Dermis blood vessel endothelial cell (primary cell): ENCODE data around the gene PAX6. TPM values are rescaled to one million over a fixed set of nuclear protein-coding genes. Genes with fewer than 3 reads are reported as not detected.

ENCODE experiments used
- DNase-seq: peaks from one replicate; pipeline ENCODE4 v3.0.0; 2010
- total RNA-seq: library from RNA; depleted of rRNA; stranded (reverse); fragments of >200 nt; gene quantifications from 2 replicates; pipeline ENCODE4 v1.2.3, GENCODE V29; 2014

PAX6 gene
- total RNA-seq, 1 donor from 2014 or later: not detected

- no peak for DNase-seq
Observed at GRCh38 chr11:31796499-31797189, 14.5 kb downstream of the PAX6 start.

- DNase-seq: no peak
Observed at GRCh38 chr11:31795706-31796498, 15.2 kb downstream of the PAX6 start.

- no peak for DNase-seq
Observed at GRCh38 chr11:31794548-31794947, 16.6 kb downstream of the PAX6 start.

GRCh38 chr11:31793264-31793663 lies 17.9 kb downstream of the PAX6 start:
- no peak for DNase-seq

GRCh38 chr11:31792456-31792855 lies 18.7 kb downstream of the PAX6 start:
- no peak for DNase-seq

GRCh38 chr11:31792036-31792435 lies 19.1 kb downstream of the PAX6 start:
- no peak for DNase-seq

- DNase-seq: no peak
Observed at GRCh38 chr11:31790649-31791048, 20.5 kb downstream of the PAX6 start.

GRCh38 chr11:31788085-31788484 lies 23.0 kb downstream of the PAX6 start:
- DNase-seq: no peak

- DNase-seq: no peak
Observed at GRCh38 chr11:31786996-31787685, 24.0 kb downstream of the PAX6 start.

GRCh38 chr11:31784611-31785010 lies 26.5 kb downstream of the PAX6 start:
- no peak for DNase-seq

- DNase-seq: no peak
Observed at GRCh38 chr11:31783252-31783651, 27.9 kb downstream of the PAX6 start.

GRCh38 chr11:31782257-31782656 lies 28.9 kb downstream of the PAX6 start:
- no peak for DNase-seq

- no peak for DNase-seq
Observed at GRCh38 chr11:31780480-31780971, 30.6 kb downstream of the PAX6 start.

GRCh38 chr11:31780078-31780477 lies 31.0 kb downstream of the PAX6 start:
- DNase-seq: no peak

GRCh38 chr11:31779374-31779791 lies 31.7 kb downstream of the PAX6 start:
- DNase-seq: peak; percentile 39

- DNase-seq: no peak
Observed at GRCh38 chr11:31772412-31772811, 38.7 kb downstream of the PAX6 start.

- DNase-seq: no peak
Observed at GRCh38 chr11:31770011-31770700, 41.0 kb downstream of the PAX6 start.

- DNase-seq: no peak
Observed at GRCh38 chr11:31768749-31769640, 42.1 kb downstream of the PAX6 start.

- no peak for DNase-seq
Observed at GRCh38 chr11:31767685-31768084, 43.4 kb downstream of the PAX6 start.

- no peak for DNase-seq
Observed at GRCh38 chr11:31767066-31767465, 44.1 kb downstream of the PAX6 start.

- DNase-seq: no peak
Observed at GRCh38 chr11:31764766-31765165, 46.4 kb downstream of the PAX6 start.

GRCh38 chr11:31764261-31764660 lies 46.9 kb downstream of the PAX6 start:
- DNase-seq: no peak
